DOHH2 (cell line): Measurements from ENCODE around the gene ACADM.
"Not testable (repeated sequence)": the region's sequence is repeated elsewhere in the genome, so short reads cannot be mapped to it uniquely, and the experiment has no call there.

ENCODE experiments used
- H3F3A ChIP-seq: fragments of 200-600 bp; sonication (generic), shearing (Covaris generic); 2 replicates; pipeline ENCODE4 v1.6.0; 2016; ENCODE audit warnings: antibody characterized with exemption, mild to moderate bottlenecking; ENCODE audit not compliant: control insufficient read depth, insufficient read depth
- H3K27ac ChIP-seq: fragments of 200-600 bp; sonication (generic); 2 replicates; pipeline ENCODE4 v1.5.1; 2014; ENCODE audit warnings: low read depth, mild to moderate bottlenecking, low read length, moderate library complexity
- H3K27me3 ChIP-seq: fragments of 200-600 bp; sonication (generic); 2 replicates; pipeline ENCODE4 v1.6.1; 2014; ENCODE audit warnings: mild to moderate bottlenecking, low read length, mixed read lengths; ENCODE audit not compliant: control insufficient read depth
- H3K36me3 ChIP-seq: fragments of 200-600 bp; sonication (generic); 2 replicates; pipeline ENCODE4 v1.6.1; 2014; ENCODE audit warnings: mild to moderate bottlenecking, low read length, moderate library complexity, mixed read lengths; ENCODE audit not compliant: control insufficient read depth
- H3K4me1 ChIP-seq: fragments of 200-600 bp; sonication (generic); 2 replicates; pipeline ENCODE4 v1.6.1; 2014; ENCODE audit warnings: mild to moderate bottlenecking, low read length, mixed read lengths; ENCODE audit not compliant: control insufficient read depth
- H3K4me2 ChIP-seq: fragments of 200-600 bp; sonication (generic); 2 replicates; pipeline ENCODE4 v1.6.0; 2014; ENCODE audit warnings: mild to moderate bottlenecking, low read length, moderate library complexity
- H3K4me3 ChIP-seq: fragments of 200-600 bp; sonication (generic); 2 replicates; pipeline ENCODE4 v1.5.1; 2014; ENCODE audit warnings: mild to moderate bottlenecking, low read length, mixed read lengths
- H3K79me2 ChIP-seq: fragments of 200-600 bp; sonication (generic); 2 replicates; pipeline ENCODE4 v1.6.1; 2014; ENCODE audit warnings: mild to moderate bottlenecking, low read length, mixed read lengths; ENCODE audit not compliant: control insufficient read depth
- H3K9me2 ChIP-seq: fragments of 200-600 bp; sonication (generic); replicated peaks from 2 replicates; pipeline ENCODE4 v1.6.1; 2014; ENCODE audit warnings: mild to moderate bottlenecking, low read length, mixed read lengths; ENCODE audit not compliant: control insufficient read depth
- H3K9me3 ChIP-seq: fragments of 200-600 bp; sonication (generic); 2 replicates; pipeline ENCODE4 v1.6.1; 2014; ENCODE audit warnings: antibody characterized with exemption, low read length, mixed read lengths; ENCODE audit not compliant: control insufficient read depth, insufficient read depth
- H4K20me1 ChIP-seq: fragments of 200-600 bp; sonication (generic); 2 replicates; pipeline ENCODE4 v1.6.0; 2014; ENCODE audit warnings: low read depth, mild to moderate bottlenecking, antibody characterized with exemption, low read length, moderate library complexity; ENCODE audit not compliant: control insufficient read depth, insufficient read depth
- CTCF ChIP-seq: fragments of 200-600 bp; sonication (generic); IDR thresholded peaks from one replicate; pipeline ENCODE4 v1.5.1; 2014; ENCODE audit warnings: antibody characterized with exemption, mild to moderate bottlenecking, low read depth, low read length; ENCODE audit not compliant: poor library complexity, severe bottlenecking
- EZH2phosphoT487 ChIP-seq: fragments of 200-600 bp; sonication (generic); IDR thresholded peaks from 2 replicates; pipeline ENCODE4 v1.6.1; 2017; ENCODE audit warnings: borderline replicate concordance, mild to moderate bottlenecking, antibody characterized with exemption, low read length, moderate library complexity, mixed read lengths

The ACADM gene

DNA sequence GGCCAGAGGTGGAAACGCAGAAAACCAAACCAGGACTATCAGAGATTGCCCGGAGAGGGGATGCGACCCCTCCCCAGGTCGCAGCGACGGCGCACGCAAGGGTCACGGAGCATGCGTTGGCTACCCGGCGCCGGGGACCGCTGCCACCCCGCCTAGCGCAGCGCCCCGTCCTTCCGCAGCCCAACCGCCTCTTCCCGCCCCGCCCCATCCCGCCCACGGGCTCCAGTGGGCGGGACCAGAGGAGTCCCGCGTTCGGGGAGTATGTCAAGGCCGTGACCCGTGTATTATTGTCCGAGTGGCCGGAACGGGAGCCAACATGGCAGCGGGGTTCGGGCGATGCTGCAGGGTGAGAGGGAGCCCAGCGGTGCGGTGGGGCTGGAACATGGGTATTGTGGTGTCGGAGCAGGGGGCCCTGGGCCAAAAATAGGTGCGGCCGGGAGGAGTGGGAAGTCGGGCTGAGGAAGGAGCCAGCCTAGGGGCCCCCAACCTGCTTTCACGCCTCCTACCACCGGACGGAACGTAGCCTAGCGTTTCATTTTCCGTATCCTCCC is at the start of gene ACADM:
Gene ACADM (plus strand): TSS at position 238 of the 551 bp plus-strand sequence. CDS start 79 bp downstream, at position 317.
- H3K4me1 ChIP-seq = peaks cover 33% of the 10 kb centered on the region
- peak within 1 kb of the TSS; percentile 84 for H3K27ac ChIP-seq
- H3K36me3 ChIP-seq = peaks cover 47% of the 10 kb centered on the region
- peaks cover 56% of the 10 kb centered on the region for H3K79me2 ChIP-seq
- peak within 1 kb of the TSS; percentile 97 for H3K4me2 ChIP-seq
- H3F3A ChIP-seq = peaks cover 15% of the 10 kb centered on the region
- H3K4me3 ChIP-seq = peak within 1 kb of the TSS; percentile 74
- no peak for TF ChIP-seq CTCF
- TF ChIP-seq EZH2phosphoT487 = no peak
- H3K9me3 ChIP-seq = no peaks in the 10 kb centered on the region
- H3K27me3 ChIP-seq = no peaks in the 10 kb centered on the region
- H4K20me1 ChIP-seq = peaks cover 6% of the 10 kb centered on the region; the same call in 1 of the 2 replicates
- no peaks in the 10 kb centered on the region for H3K9me2 ChIP-seq

DNA sequence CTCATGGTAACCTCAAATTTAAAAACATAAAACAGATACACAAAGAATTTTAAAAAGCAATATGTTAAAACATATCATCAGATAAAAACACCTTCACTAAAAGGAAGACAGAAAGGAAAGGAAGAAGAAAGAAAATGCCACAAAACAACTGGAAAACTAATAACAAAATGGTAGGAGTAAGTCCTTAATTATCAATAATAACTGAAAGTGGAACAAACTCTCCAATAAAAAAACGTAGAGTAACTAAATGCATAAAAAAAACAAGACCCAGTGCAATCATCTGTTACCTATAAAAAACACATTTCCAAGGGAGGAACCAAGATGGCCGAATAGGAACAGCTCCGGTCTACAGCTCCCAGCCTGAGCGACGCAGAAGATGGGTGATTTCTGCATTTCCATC is 47.1 kb upstream of the ACADM start:
- H3K9me3 ChIP-seq = no peaks in the 10 kb centered on the region
- no peaks in the 10 kb centered on the region for H3K4me1 ChIP-seq
- H4K20me1 ChIP-seq = no peaks in the 10 kb centered on the region
- H3K27me3 ChIP-seq = no peaks in the 10 kb centered on the region
- H3K36me3 ChIP-seq = no peaks in the 10 kb centered on the region
- no peaks in the 10 kb centered on the region for H3K9me2 ChIP-seq
- no peak overlapping the region for H3K4me2 ChIP-seq
- TF ChIP-seq EZH2phosphoT487 (no peak), CTCF (no peak)
- H3K4me3 ChIP-seq = no peak overlapping the region
- H3K27ac ChIP-seq = no peak overlapping the region
- H3F3A ChIP-seq = no peaks in the 10 kb centered on the region
- no peaks in the 10 kb centered on the region for H3K79me2 ChIP-seq

GRCh38 chr1:75677964-75678363 is 46.5 kb upstream of the ACADM start:
- H3K9me3 ChIP-seq, H3K4me2 ChIP-seq, H3K9me2 ChIP-seq, H3F3A ChIP-seq, H3K4me1 ChIP-seq, H3K79me2 ChIP-seq, H4K20me1 ChIP-seq, H3K27ac ChIP-seq, H3K27me3 ChIP-seq, H3K36me3 ChIP-seq, H3K4me3 ChIP-seq: not testable (repeated sequence)

DNA sequence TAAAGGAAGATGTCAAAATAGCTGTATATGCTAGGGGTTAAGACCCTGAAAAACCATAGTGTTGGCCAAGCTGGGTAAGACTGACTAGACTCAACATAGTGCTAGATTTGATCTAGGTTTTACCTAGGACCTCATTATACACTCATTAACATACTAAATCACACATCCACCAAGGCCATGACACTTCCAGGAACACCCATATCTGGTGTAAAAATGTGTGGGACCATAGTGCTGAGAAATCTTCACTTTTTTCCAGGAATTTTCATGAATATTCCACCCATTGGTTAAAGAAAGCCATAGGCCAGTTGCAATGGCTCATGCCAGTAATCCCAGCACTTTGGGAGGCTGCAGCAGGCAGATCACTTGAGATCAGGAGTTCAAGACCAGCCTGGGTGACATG is 34.0 kb upstream of the ACADM start:
- TF ChIP-seq CTCF = no peak
- no peak for TF ChIP-seq EZH2phosphoT487

More for the DNA sequence above, 34.0 kb upstream of the ACADM start:
- Histone ChIP-seq H3K36me3 (no peaks in the 10 kb centered on the region), H3F3A (no peaks in the 10 kb centered on the region), H3K9me3 (no peaks in the 10 kb centered on the region), H3K4me2 (no peak overlapping the region), H3K4me3 (no peak overlapping the region), H3K9me2 (no peaks in the 10 kb centered on the region; the same call in 1 of the 2 replicates), H3K27ac (no peak overlapping the region), H3K79me2 (no peaks in the 10 kb centered on the region), H3K27me3 (peaks cover 2% of the 10 kb centered on the region; the same call in 1 of the 2 replicates), H4K20me1 (no peaks in the 10 kb centered on the region), H3K4me1 (no peaks in the 10 kb centered on the region)
